GM19468 (cell line): ENCODE results near the gene MAST4.

Experiments used
- ATAC-seq: cut with Tn5 transposase; IDR thresholded peaks from one replicate; pipeline ENCODE4 v1.9.1; 2021; ENCODE audit warnings: mild to moderate bottlenecking, moderate library complexity, moderate number of reproducible peaks; ENCODE audit not compliant: unreplicated experiment; ENCODE audit errors: extremely low read depth

MAST4 gene

GRCh38 chr5:66931651-66932050, 335.5 kb downstream of the MAST4 start:
- no peak for ATAC-seq

GRCh38 chr5:66932457-66932856, 336.3 kb downstream of the MAST4 start:
- ATAC-seq, result no peak

GRCh38 chr5:66933066-66933465, 336.9 kb downstream of the MAST4 start:
- no peak for ATAC-seq

- no peak for ATAC-seq
These were observed 342.9 kb downstream of the MAST4 start for GRCh38 chr5:66939094-66939493.

- peak; percentile 46 for ATAC-seq
These were observed 349.5 kb downstream of the MAST4 start for GRCh38 chr5:66945389-66946349.

- no peak for ATAC-seq
These were observed 351.3 kb downstream of the MAST4 start for GRCh38 chr5:66947458-66947857.

- ATAC-seq, result no peak
These were observed 352.9 kb downstream of the MAST4 start for GRCh38 chr5:66949066-66949465.

- ATAC-seq, result no peak
These were observed 356.0 kb downstream of the MAST4 start for GRCh38 chr5:66952153-66952552.

GRCh38 chr5:66956439-66956838, 360.2 kb downstream of the MAST4 start:
- ATAC-seq, result no peak

GRCh38 chr5:66958201-66958979, 362.2 kb downstream of the MAST4 start:
- ATAC-seq, result no peak

- ATAC-seq, result no peak
These were observed 362.9 kb downstream of the MAST4 start for GRCh38 chr5:66958980-66959641.

- no peak for ATAC-seq
These were observed 363.5 kb downstream of the MAST4 start for GRCh38 chr5:66959653-66960052.

- no peak for ATAC-seq
These were observed 364.4 kb downstream of the MAST4 start for GRCh38 chr5:66960369-66961137.

- ATAC-seq, result no peak
These were observed 367.4 kb downstream of the MAST4 start for GRCh38 chr5:66963559-66963971.

- ATAC-seq, result no peak
These were observed 370.2 kb downstream of the MAST4 start for GRCh38 chr5:66966439-66966838.

- ATAC-seq, result no peak
These were observed 370.9 kb downstream of the MAST4 start for GRCh38 chr5:66967102-66967501.

GRCh38 chr5:66967826-66968262, 371.7 kb downstream of the MAST4 start:
- ATAC-seq, result no peak

GRCh38 chr5:66969484-66969883, 373.3 kb downstream of the MAST4 start:
- no peak for ATAC-seq

GRCh38 chr5:66969963-66970362, 373.8 kb downstream of the MAST4 start:
- ATAC-seq, result no peak

- ATAC-seq, result no peak
These were observed 375.8 kb downstream of the MAST4 start for GRCh38 chr5:66972004-66972403.
